Measurements from ENCODE around the gene OR2T2.
"Not testable (repeated sequence)": the region's sequence is repeated elsewhere in the genome, so short reads cannot be mapped to it uniquely, and the experiment has no call there.

Gene OR2T2

DNA sequence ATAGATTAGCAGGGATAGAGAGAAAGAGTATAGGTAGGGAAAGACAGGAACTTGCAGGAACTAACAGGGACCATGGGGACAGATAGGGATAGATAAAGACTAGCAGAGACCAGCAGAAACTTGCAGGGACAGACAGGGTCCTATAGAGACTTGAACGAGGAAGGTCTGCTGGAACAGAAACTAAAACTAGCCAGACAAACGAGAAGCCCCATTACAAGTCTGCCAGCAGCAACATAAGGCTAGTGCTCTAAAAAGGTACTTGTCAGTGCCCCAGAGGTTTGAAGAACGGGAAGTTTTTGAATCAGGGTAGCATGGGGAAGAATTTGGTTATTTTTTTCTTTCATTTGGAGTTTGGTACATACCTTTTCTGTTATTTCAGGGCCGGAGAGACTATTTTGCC lies 13.2 kb upstream of the OR2T2 start:
- in situ Hi-C loops (cut with HindIII; ENCODE audit: low sequenced_read_pairs); DNase-seq (ENCODE audit: low read depth): not testable (repeated sequence)

DNA sequence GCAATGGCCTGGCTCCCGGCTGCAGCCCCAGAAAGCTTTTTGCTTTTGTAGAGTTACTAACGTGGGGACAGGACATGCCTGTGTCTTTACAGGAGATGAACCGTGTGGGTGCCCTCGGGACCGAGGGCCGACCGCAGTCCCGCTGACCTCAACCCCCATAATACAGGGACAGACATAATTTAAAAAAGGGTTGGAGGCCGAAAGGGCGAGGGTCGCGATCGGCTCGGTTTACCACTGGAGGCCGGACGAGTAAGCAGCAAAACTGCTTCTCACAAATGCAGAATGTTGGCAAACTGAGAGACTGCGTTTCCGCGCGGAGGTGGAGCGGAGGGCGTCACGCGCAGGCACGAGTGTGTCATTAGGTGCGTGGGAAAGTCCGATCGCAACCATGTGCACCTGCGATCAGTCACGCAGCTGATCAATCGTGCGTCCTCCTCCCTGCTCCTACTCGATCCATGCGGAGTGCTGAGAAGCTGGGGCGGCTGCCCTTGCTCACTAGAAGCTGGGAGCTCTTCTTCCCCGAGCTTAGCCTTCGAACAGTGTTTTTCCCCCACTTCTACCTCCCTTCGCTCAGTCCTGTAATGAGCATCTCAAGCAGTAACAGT lies 11.5 kb upstream of the OR2T2 start:
- DNase-seq (ENCODE audit: low read depth); H3K4me3 ChIP-seq (ENCODE audit: low read depth, low read length); in situ Hi-C loops (cut with HindIII; ENCODE audit: low sequenced_read_pairs): not testable (repeated sequence)

More for the DNA sequence above, 13.2 kb upstream of the OR2T2 start:
- H3K4me3 ChIP-seq (ENCODE audit: low read depth, low read length), result not testable (repeated sequence)

DNA sequence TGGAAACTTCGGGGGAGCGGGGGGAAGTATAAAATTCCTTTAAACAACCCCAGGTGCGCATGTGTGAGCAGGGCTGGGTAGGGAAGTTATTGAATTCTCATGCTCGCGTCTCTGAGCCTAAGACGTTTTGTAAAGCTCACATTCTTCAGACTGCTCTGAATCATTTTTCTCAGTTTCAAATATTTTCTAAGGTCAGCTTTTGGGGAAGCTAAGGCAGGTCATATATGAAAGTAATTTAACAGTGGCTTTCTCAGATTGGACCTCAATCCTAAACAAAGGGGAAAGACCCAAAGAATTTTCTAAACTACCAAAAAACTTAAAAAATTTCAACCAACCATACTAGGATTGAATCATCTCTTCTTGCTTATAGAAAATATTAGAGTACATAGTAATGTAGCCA lies 10.5 kb upstream of the OR2T2 start:
- DNase-seq (ENCODE audit: low read depth); H3K4me3 ChIP-seq (ENCODE audit: low read depth, low read length); in situ Hi-C loops (cut with HindIII; ENCODE audit: low sequenced_read_pairs): not testable (repeated sequence)

DNA sequence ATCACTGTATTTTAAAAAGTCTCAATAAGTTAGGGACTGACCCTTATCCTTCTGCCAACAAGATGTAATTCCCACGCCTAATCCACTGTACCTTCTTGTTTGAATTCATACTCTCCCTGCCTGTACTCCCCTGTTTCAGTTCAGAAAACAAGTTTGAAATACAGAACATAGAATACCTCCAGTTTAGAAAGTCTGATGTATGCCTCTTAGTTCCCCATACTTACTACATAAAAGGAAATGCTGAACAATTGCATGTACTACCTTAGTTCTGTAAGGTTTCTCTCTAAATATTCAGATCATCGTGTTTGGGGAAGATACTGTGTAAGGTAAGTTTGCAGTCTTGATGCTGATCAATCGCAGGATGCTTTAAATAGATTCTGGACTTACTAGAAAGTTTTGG lies 9.1 kb upstream of the OR2T2 start:
- in situ Hi-C loops (cut with HindIII; ENCODE audit: low sequenced_read_pairs); H3K4me3 ChIP-seq (ENCODE audit: low read depth, low read length); DNase-seq (ENCODE audit: low read depth): not testable (repeated sequence)

DNA sequence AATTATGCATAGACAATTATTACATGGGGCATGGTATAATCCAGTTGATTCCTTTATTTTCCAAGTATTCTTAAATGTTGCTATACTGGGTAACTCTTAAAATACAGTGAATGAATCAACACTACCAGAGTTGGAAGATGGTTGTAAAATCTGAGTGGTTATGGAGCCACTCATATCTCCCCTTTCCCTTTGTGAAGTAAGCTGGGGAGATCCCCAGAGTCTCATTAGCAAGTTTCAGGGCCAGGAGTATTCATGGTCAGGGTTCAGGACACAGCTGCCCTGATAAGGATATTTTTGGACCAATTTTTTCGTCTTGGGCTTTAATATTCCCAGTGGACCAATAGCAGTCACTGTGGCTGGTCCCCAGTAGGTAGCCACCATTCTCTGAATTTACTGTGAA lies 6.8 kb upstream of the OR2T2 start:
- DNase-seq (ENCODE audit: low read depth); in situ Hi-C loops (cut with HindIII; ENCODE audit: low sequenced_read_pairs); H3K4me3 ChIP-seq (ENCODE audit: low read depth, low read length): not testable (repeated sequence)

DNA sequence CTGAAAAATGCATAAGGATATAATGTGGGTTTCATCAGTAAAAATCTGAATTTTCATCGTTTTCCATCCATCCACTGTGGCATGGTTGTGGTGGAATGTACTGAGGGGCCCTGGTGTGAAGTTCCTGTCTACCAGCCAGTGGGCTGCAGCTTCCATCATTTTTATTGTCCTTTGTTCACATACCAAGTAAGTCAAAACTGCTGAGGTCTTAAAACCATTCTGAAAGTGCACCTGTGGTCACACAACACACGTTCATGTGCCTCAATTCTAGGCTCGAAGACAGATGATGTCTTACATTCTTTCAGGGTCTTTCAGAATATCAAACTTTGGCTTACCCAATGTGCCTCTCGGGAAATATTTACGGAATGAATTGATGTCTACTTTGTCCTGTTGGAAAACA lies 6.2 kb upstream of the OR2T2 start:
- DNase-seq (ENCODE audit: low read depth); H3K4me3 ChIP-seq (ENCODE audit: low read depth, low read length); in situ Hi-C loops (cut with HindIII; ENCODE audit: low sequenced_read_pairs): not testable (repeated sequence)

DNA sequence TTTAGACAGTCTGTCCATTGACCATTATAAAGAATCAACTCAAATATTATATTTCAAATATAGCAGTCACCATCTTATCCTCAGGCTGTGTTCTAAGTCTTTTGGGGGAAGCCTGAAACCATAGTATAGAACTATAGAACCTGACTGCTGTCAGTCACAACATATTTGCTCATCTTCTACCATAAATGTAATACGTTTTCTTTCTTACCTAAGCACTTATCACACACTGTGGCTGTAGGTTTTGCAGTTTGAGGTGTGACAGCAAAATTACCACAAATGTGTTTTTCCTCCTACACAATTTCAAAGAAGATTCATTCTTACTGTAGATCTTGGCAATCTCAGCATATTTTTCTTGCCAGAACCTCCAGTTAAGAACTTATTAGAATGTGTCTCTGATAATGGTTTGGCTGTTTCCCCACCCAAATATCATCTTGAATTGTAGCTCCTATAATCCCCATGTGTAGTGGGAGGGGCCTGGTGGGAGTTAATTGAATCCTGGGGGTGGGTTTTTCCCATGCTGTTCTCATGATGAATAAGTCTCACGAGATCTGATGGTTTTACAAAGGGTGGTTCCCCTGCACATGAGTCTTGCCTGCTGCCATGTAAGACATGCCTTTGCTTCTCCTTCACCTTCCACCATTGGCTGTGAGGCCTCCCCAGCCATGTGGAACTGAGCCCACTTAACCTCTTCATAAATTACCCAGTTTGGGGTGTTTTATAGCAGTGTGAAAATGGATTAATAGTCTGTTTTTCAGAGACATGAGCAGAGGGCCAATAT lies 2.7 kb upstream of the OR2T2 start:
- DNase-seq (ENCODE audit: low read depth); in situ Hi-C loops (cut with HindIII; ENCODE audit: low sequenced_read_pairs): not testable (repeated sequence)

DNA sequence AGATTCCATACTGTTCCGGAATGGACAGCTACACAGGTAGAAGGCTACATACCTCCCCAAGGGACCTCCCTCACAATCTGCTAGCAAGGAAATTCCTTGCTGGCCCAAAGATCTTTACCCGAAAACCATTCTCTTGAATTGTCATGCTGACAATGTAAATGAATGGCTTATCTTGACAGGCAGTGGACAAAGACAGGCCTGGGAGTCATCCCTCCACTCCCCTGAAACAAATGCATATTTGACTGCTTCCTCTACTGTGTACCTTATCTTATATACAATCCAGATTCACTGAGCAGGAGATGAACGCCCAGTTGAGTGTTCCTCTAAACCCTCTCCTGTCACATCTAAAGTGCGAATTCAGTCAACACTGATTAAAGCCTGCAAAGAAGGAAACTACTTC lies 834 bp upstream of the OR2T2 start:
- H3K4me3 ChIP-seq (ENCODE audit: low read depth, low read length); in situ Hi-C loops (cut with HindIII; ENCODE audit: low sequenced_read_pairs); DNase-seq (ENCODE audit: low read depth): not testable (repeated sequence)

More for the DNA sequence above, 2.7 kb upstream of the OR2T2 start:
- H3K4me3 ChIP-seq (ENCODE audit: low read depth, low read length), result not testable (repeated sequence)

DNA sequence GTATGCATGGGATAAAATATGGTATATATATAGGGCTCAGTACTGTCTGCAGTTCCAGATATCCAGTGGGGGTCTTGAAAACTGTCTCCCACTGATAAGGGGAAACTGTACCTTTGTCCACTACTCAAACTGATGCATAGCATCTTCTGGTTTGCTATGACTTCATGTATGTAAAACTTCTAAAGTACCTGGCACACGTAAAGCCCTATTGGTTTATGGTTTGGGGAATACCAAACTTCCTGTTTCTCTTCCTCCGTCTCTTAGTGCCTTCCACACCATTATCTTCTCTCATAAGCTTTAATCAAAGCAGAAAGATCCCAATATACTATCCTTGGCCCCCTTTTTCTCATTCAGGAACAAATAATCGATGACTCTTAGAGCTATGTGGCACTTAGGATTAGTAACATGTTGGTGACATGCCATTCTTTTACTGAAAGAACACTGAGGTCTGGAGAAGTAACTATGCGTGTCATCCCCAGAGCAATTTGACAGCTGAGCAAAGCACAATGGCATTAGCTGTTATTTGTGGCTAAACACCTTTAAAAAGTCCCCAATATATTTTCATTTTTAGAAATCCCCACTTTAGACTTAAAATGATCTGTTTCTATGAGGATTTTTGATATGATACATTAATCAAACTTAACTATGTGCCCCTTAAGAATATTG lies 3.1 kb downstream of the OR2T2 start:
- H3K4me3 ChIP-seq (ENCODE audit: low read depth, low read length); DNase-seq (ENCODE audit: low read depth); in situ Hi-C loops (cut with HindIII; ENCODE audit: low sequenced_read_pairs): not testable (repeated sequence)

DNA sequence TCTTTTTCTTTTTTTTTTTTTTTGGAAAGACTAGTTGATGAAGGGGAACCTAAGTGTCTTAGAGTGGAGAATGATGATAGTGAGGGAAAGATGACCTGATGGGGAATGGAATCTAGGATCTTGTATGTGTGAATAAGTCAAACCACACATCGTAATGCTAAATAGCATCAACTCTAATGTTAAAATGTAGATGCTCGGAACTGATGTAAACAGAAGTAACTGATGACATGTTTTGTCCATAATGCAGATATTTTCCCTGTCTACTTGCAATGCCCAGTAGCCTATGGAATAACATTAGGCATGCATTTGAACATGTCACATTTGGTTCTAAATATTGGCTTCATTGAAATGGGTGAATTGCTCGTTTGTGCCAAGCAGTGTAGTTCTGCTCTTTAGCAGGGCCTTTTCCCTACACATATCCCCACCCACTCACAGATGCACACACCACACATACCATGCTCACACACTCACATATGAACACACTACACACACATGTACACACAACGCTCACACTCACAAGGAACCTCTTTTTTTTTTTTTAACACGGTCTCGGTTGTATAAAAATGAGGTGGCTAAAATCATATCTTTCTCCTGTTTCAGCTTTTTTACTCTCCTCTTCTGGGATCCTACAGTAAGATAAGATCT lies 4.5 kb downstream of the OR2T2 start:
- DNase-seq (ENCODE audit: low read depth); in situ Hi-C loops (cut with HindIII; ENCODE audit: low sequenced_read_pairs); H3K4me3 ChIP-seq (ENCODE audit: low read depth, low read length): not testable (repeated sequence)

DNA sequence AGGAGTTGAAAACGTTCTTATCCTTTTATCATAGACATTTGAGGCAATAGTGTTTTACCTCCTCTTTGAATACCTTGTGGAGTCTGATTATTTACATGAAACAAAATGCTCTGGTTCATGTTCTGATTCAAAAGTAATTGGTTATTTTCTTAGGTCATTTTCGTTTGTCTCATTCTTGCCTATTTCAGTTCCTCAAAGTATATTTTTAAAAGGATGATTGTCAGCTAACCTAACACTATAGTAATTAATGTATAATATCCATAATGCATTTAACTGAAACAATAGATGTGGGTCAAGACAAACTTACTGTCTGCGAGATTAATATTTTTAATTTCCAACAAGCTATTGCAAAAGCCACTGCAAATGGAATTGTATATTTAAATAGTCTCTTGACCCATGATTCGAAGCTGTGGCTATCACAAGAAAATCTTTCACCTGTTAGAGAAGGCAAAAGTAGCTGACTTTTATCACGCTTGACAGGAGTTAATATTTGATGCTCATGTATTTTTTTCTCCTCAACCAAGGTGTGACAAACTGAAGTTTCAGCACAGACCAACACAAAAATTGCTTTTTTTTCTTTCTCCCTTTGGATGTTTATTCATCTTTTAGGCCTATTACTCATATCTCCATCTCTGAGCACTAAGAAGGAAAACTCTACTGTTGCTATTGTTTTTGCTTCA lies 5.2 kb downstream of the OR2T2 start:
- in situ Hi-C loops (cut with HindIII; ENCODE audit: low sequenced_read_pairs); H3K4me3 ChIP-seq (ENCODE audit: low read depth, low read length); DNase-seq (ENCODE audit: low read depth): not testable (repeated sequence)

DNA sequence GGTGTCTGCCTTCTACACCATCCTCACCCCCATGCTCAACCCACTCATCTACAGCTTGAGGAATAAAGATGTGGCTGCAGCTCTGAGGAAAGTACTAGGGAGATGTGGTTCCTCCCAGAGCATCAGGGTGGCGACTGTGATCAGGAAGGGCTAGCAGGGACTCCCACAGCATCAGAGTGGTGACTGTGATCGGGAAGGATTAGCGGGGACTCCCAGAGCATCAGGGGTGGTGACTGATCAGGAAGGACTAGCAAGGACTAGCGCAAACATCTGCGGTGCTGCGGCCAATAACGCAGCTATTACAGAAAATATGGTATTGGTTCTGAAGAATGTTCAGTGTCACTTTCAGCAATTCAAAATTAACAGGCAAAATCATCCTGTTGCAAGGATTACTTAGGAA lies 8.2 kb downstream of the OR2T2 start:
- DNase-seq (ENCODE audit: low read depth); in situ Hi-C loops (cut with HindIII; ENCODE audit: low sequenced_read_pairs); H3K4me3 ChIP-seq (ENCODE audit: low read depth, low read length): not testable (repeated sequence)

DNA sequence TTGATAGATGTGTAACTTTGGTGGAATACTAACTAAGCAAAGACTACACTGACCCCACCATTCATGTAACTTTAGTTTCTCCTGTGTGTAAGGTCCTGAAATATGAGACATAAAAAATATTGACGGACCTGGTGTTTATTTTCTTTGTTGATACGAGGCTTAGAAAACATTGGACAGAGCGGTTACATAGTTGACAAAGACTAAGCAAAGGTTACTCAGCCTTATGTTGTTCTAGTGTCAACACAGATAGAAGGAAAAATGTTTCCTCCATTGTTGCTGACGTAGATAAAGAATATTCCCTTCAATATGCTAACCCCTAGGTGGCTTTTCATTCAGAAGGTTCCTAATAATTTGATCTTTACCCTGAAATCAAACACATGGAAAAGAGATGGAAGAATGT lies 9.6 kb downstream of the OR2T2 start:
- in situ Hi-C loops (cut with HindIII; ENCODE audit: low sequenced_read_pairs); H3K4me3 ChIP-seq (ENCODE audit: low read depth, low read length); DNase-seq (ENCODE audit: low read depth): not testable (repeated sequence)

DNA sequence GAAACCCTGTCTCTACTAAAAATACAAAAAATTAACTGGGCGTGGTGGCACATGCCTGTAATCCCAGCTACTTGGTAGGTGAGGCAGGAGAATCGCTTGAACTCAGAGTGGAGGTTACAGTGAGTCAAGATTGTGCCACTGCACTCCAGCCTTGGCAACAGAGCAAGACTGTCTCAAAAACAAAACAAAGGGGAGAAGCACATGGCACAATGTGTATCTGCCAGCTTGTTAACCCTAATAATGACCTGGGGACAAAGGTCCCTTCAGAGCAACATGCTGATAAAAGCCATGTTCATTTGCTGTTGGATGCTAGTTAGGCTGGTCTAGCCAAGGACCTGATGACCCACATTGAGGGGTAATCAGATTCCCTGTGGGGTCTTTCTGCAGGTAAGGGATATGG lies 11.2 kb downstream of the OR2T2 start:
- in situ Hi-C loops (cut with HindIII; ENCODE audit: low sequenced_read_pairs); DNase-seq (ENCODE audit: low read depth); H3K4me3 ChIP-seq (ENCODE audit: low read depth, low read length): not testable (repeated sequence)

DNA sequence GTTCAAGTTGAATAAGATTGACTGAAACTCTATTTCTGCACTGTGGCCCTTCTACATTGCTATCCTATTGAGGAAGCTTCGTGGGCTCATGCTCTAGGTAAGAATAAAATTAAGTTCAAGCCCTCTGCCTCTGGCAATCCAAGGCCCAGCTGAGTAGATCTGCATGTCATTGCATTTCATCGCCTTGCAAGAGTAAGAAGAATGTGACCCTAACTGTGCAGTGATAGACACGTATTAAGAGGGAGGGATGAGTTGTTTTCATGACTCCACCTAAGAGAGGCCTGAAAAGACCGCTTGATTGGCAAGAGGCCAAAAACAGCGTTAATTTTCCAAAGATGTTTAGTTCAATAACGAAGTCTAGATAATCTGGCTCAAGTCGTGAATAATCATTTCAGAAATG lies 13.7 kb downstream of the OR2T2 start:
- H3K4me3 ChIP-seq (ENCODE audit: low read depth, low read length); DNase-seq (ENCODE audit: low read depth); in situ Hi-C loops (cut with HindIII; ENCODE audit: low sequenced_read_pairs): not testable (repeated sequence)

Data from astrocyte of the cerebellum (primary cell).